ENCODE data around the gene AHDC1.
"Not testable (repeated sequence)": the region's sequence is repeated elsewhere in the genome, so short reads cannot be mapped to it uniquely, and the experiment has no call there.

The AHDC1 gene

DNA sequence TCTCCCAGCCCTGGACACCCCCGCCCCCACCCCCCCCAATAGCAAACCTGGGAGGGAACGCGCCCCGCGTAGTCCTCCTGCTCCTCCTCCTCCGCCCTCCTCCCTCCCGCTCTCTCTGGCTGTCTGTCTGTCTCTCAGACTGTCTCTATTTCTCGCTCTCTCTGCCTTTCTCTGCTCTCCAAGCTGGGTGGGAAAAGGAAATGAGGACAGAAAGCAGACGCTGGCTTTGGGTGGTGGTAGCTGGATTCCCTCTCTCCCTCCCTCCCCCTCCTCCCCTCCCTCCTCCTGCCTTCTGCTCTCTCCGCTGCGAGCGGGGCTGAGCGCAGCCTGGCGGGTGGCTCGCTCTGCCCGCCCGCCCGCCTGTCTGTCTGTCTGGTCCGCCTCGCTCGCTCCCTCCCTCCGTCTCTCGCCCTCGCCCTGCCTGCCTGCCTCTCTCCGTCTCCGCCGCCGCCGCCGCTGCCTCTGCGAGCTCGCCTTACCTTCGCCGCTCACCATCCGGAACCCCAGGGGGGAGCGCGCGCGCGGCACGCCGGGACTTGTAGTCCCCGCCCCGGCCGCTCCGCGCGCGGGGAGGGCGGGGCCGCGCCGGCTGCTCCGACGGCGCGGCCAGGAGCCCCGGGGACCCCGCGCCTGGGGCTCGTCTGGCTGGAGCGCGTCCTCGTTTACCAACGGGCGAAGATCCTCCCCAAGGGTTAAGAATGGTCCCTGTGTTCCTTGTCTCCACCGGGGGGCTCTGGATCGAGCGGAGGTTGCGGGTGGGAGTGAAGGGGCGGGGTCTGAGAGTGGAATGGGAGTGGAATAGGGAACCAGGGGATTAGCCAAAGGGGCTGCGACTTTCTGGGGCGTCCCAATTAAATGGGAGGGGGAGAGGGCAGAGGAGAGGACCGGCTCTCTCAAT lies at the start of gene AHDC1:
Gene AHDC1 (minus strand): TSS at position 464 of the 898 bp plus-strand sequence. CDS start 52,029 bp downstream, outside the sequence.
- in situ Hi-C loops (cut with MboI; ENCODE audit: low sequenced_read_pairs), result no loop called here

- in situ Hi-C loops (cut with MboI; ENCODE audit: low sequenced_read_pairs), result no loop called here
Measured at GRCh38 chr1:27652111-27652864, 48.3 kb upstream of the AHDC1 start.

GRCh38 chr1:27650539-27651175 lies 46.7 kb upstream of the AHDC1 start:
- in situ Hi-C loops (cut with MboI; ENCODE audit: low sequenced_read_pairs), result no loop called here

GRCh38 chr1:27650171-27650538 lies 46.2 kb upstream of the AHDC1 start:
- in situ Hi-C loops (cut with MboI; ENCODE audit: low sequenced_read_pairs), result no loop called here

- in situ Hi-C loops (cut with MboI; ENCODE audit: low sequenced_read_pairs), result no loop called here
Measured at GRCh38 chr1:27649306-27649635, 45.3 kb upstream of the AHDC1 start.

- in situ Hi-C loops (cut with MboI; ENCODE audit: low sequenced_read_pairs), result no loop called here
Measured at GRCh38 chr1:27648602-27649305, 44.8 kb upstream of the AHDC1 start.

GRCh38 chr1:27647328-27647727 lies 43.4 kb upstream of the AHDC1 start:
- in situ Hi-C loops (cut with MboI; ENCODE audit: low sequenced_read_pairs), result no loop called here

GRCh38 chr1:27646676-27647075 lies 42.7 kb upstream of the AHDC1 start:
- in situ Hi-C loops (cut with MboI; ENCODE audit: low sequenced_read_pairs), result no loop called here

- in situ Hi-C loops (cut with MboI; ENCODE audit: low sequenced_read_pairs), result no loop called here
Measured at GRCh38 chr1:27645071-27645415, 41.1 kb upstream of the AHDC1 start.

DNA sequence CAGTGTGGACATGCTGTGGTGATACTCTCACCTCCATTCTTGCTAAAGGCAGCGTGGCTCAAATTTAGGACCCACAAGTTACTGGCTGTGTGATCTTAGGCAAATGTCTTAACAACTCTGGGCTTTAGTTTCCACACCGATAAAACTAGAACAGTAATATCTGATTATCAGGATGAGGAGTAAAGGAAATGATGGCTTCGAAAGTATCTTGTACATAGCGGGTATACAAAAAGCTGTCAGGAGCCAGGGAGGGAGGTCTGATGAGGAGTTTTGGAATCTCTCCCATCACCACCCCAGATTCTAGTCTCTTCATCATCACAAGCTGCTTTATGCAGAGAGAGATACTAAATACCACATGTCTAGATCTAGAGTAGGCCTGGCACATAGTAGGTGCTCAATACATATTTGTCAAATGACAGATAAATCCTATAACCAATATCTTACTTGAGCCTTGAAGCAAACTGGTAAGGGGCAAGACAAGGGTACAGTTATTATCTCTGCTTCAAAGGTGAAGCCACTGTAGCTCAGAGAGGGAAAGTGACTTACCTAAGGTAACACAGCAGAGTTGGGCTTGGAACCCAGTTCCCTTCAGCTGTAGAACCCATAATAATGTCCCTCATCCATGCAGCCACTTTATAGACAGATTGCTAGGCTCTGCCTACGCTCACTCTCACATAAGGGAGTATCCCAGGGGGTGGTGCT lies 40.6 kb upstream of the AHDC1 start:
- in situ Hi-C loops (cut with MboI; ENCODE audit: low sequenced_read_pairs), result no loop called here

GRCh38 chr1:27643600-27644368 lies 39.8 kb upstream of the AHDC1 start:
- in situ Hi-C loops (cut with MboI; ENCODE audit: low sequenced_read_pairs), result no loop called here

GRCh38 chr1:27640514-27640913 lies 36.6 kb upstream of the AHDC1 start:
- in situ Hi-C loops (cut with MboI; ENCODE audit: low sequenced_read_pairs), result not testable (repeated sequence)

- in situ Hi-C loops (cut with MboI; ENCODE audit: low sequenced_read_pairs), result no loop called here
Measured at GRCh38 chr1:27638805-27639204, 34.9 kb upstream of the AHDC1 start.

DNA sequence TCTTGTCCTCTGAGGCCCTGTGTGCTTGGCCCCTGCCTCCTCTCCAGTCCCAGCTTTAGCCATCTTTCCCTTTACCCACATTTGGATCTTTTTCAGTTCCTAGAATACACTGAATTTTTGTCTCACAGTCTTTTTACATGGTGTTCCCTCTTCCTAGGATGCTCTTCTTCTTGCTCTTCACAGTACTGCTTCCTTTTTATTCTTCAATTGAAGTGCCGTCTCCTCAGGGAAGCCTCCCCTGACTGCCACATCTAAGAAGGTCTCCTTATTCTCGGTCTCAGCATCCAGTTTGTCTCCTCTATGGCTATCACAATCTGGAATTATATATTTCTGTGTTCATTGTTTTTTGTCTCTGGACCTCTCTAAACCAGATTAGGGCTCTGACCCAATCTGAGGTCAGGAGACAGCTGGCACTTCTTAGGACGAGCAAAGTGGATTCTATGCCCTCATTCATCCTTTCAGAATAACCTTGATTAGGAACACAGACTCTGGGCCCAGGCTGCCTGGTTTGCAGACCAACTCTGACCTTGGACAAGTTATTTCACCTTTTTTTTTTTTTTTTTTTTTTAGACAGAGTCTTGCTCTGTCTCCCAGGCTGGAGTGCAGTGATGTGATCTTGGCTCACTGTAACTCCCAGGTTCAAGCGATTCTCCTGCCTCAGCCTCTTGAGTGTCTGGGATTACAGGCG lies 34.2 kb upstream of the AHDC1 start:
- in situ Hi-C loops (cut with MboI; ENCODE audit: low sequenced_read_pairs), result no loop called here

- in situ Hi-C loops (cut with MboI; ENCODE audit: low sequenced_read_pairs), result no loop called here
Measured at GRCh38 chr1:27635396-27636142, 31.6 kb upstream of the AHDC1 start.

GRCh38 chr1:27634985-27635367 lies 31.0 kb upstream of the AHDC1 start, which contains the start of gene FGR:
Gene FGR (minus strand): TSS chr1:27635185. CDS start chr1:27623916, 11,269 bp downstream.
- in situ Hi-C loops (cut with MboI; ENCODE audit: low sequenced_read_pairs), result no loop called here

GRCh38 chr1:27634177-27634984 lies 30.4 kb upstream of the AHDC1 start:
- in situ Hi-C loops (cut with MboI; ENCODE audit: low sequenced_read_pairs), result no loop called here
